Loucy (cell line): ENCODE measurements around the gene ABCG4.

Experiments
- H2AFZ ChIP-seq: fragments of 200-600 bp; sonication (generic); 2 replicates; pipeline ENCODE4 v1.6.0; 2016; ENCODE audit warnings: antibody characterized with exemption, mild to moderate bottlenecking, low read length, moderate library complexity
- H3F3A ChIP-seq: fragments of 200-600 bp; 2 replicates; pipeline ENCODE4 v1.6.0; 2016; ENCODE audit warnings: antibody characterized with exemption, low read depth, mild to moderate bottlenecking
- H3K27me3 ChIP-seq: fragments of 200-600 bp; sonication (generic); 2 replicates; pipeline ENCODE4 v1.6.1; 2014; ENCODE audit warnings: low read length, mild to moderate bottlenecking; ENCODE audit not compliant: insufficient read depth, poor library complexity, severe bottlenecking
- H3K36me3 ChIP-seq: fragments of 200-600 bp; sonication (generic); 2 replicates; pipeline ENCODE4 v1.6.1; 2016; ENCODE audit warnings: low read length; ENCODE audit not compliant: insufficient read depth
- H3K4me1 ChIP-seq: fragments of 200-600 bp; sonication (generic); 2 replicates; pipeline ENCODE4 v1.5.1; 2014; ENCODE audit warnings: low read length, mild to moderate bottlenecking; ENCODE audit not compliant: insufficient read depth, poor library complexity, severe bottlenecking
- H3K4me2 ChIP-seq: fragments of 200-600 bp; sonication (generic); 2 replicates; pipeline ENCODE4 v1.6.0; 2014; ENCODE audit warnings: antibody characterized with exemption, low read length, low read depth, mild to moderate bottlenecking; ENCODE audit not compliant: poor library complexity, severe bottlenecking
- H3K4me3 ChIP-seq: fragments of 200-600 bp; sonication (generic); 2 replicates; pipeline ENCODE4 v1.5.1; 2014; ENCODE audit warnings: low read length, mild to moderate bottlenecking, mixed read lengths; ENCODE audit not compliant: poor library complexity, severe bottlenecking
- H3K79me2 ChIP-seq: fragments of 200-600 bp; sonication (generic); 2 replicates; pipeline ENCODE4 v1.6.1; 2014; ENCODE audit warnings: low read length; ENCODE audit not compliant: insufficient read depth
- H3K9ac ChIP-seq: fragments of 200-600 bp; sonication (generic); 2 replicates; pipeline ENCODE4 v1.6.0; 2014; ENCODE audit warnings: mild to moderate bottlenecking, low read depth, low read length, moderate library complexity; ENCODE audit not compliant: poor library complexity, severe bottlenecking
- H3K9me2 ChIP-seq: fragments of 200-600 bp; sonication (generic); replicated peaks from 2 replicates; pipeline ENCODE4 v1.6.1; 2016; ENCODE audit warnings: low read depth, low read length, mixed read lengths
- H3K9me3 ChIP-seq: fragments of 200-600 bp; sonication (generic); 2 replicates; pipeline ENCODE4 v1.6.1; 2014; ENCODE audit warnings: mild to moderate bottlenecking, antibody characterized with exemption, low read length, low read depth; ENCODE audit not compliant: insufficient read depth
- H4K20me1 ChIP-seq: fragments of 200-600 bp; sonication (generic); 2 replicates; pipeline ENCODE4 v1.6.0; 2014; ENCODE audit warnings: antibody characterized with exemption, low read length, mild to moderate bottlenecking; ENCODE audit not compliant: insufficient read depth, poor library complexity, severe bottlenecking
- CTCF ChIP-seq: fragments of 200-600 bp; sonication (generic); conservative IDR thresholded peaks from 2 replicates; pipeline ENCODE4 v1.5.1; 2014; ENCODE audit warnings: mild to moderate bottlenecking, antibody characterized with exemption, low read length
- EZH2phosphoT487 ChIP-seq: fragments of 200-600 bp; IDR thresholded peaks from 2 replicates; pipeline ENCODE4 v1.6.1; 2018; ENCODE audit warnings: antibody characterized with exemption, mild to moderate bottlenecking, moderate library complexity, borderline replicate concordance

Gene ABCG4

GRCh38 chr11:119207415-119207960, 58.6 kb downstream of the ABCG4 start:
- Histone ChIP-seq H3K9me3 (no peaks in the 10 kb centered on the region), H3K9me2 (no peaks in the 10 kb centered on the region), H3K27me3 (no peaks in the 10 kb centered on the region), H3K4me1 (peaks cover 35% of the 10 kb centered on the region), H3K9ac (peak overlapping the region; percentile 95), H4K20me1 (peaks cover 41% of the 10 kb centered on the region), H3F3A (no peaks in the 10 kb centered on the region), H2AFZ (no peak overlapping the region), H3K4me2 (peak overlapping the region; percentile 78), H3K79me2 (peaks cover 58% of the 10 kb centered on the region), H3K36me3 (no peaks in the 10 kb centered on the region), H3K4me3 (peak overlapping the region; percentile 100)
- TF ChIP-seq CTCF (no peak), EZH2phosphoT487 (no peak)

DNA sequence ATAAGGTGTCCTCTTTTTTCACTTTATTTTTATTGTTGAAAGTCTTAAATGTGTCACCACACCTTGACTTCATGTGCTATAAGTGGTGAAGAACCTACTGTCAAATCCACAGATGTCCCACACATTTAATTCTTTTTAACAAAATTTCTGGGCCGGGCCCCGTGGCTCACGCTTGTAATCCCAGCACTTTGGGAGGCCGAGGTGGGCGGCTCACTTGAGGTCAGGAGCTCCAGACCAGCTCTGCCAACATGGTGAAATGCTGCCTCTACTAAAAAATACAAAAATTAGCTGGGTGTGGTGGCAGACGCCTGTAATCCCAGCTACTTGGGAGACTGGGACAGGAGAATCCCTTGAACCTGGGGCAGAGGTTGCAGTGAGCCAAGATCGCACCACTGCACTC, 60.3 kb downstream of the ABCG4 start:
- Histone ChIP-seq H3K9ac (peak overlapping the region; percentile 44), H2AFZ (no peak overlapping the region), H3K79me2 (peaks cover 75% of the 10 kb centered on the region), H3K4me3 (peak overlapping the region; percentile 100), H3K9me3 (no peaks in the 10 kb centered on the region), H3K4me1 (peaks cover 35% of the 10 kb centered on the region), H3K9me2 (no peaks in the 10 kb centered on the region), H3F3A (no peaks in the 10 kb centered on the region), H4K20me1 (peaks cover 47% of the 10 kb centered on the region), H3K4me2 (peak overlapping the region; percentile 78), H3K27me3 (no peaks in the 10 kb centered on the region), H3K36me3 (no peaks in the 10 kb centered on the region)
- TF ChIP-seq CTCF (no peak), EZH2phosphoT487 (no peak)

GRCh38 chr11:119210050-119210449, 61.2 kb downstream of the ABCG4 start:
- peak overlapping the region; percentile 78 for H3K4me2 ChIP-seq
- peaks cover 55% of the 10 kb centered on the region for H4K20me1 ChIP-seq
- H3K9ac ChIP-seq: peak overlapping the region; percentile 9
- no peaks in the 10 kb centered on the region for H3K27me3 ChIP-seq
- H3K9me2 ChIP-seq: no peaks in the 10 kb centered on the region
- H3F3A ChIP-seq: no peaks in the 10 kb centered on the region
- H3K36me3 ChIP-seq: no peaks in the 10 kb centered on the region
- peaks cover 84% of the 10 kb centered on the region for H3K79me2 ChIP-seq
- peak overlapping the region; percentile 24 for H3K4me3 ChIP-seq
- peaks cover 35% of the 10 kb centered on the region for H3K4me1 ChIP-seq
- no peak overlapping the region for H2AFZ ChIP-seq
- H3K9me3 ChIP-seq: no peaks in the 10 kb centered on the region
- TF ChIP-seq EZH2phosphoT487 (no peak), CTCF (no peak)
